Measurements from ENCODE around the gene AKAP13.

AKAP13 gene

GRCh38 chr15:85509973-85510372 is 129.6 kb downstream of the AKAP13 start:
- DNase-seq (ENCODE audit: extremely low read depth, low read depth), result no peak
- no peak for TF ChIP-seq CTCF (IDR thresholded peaks at IDR 0.05; ENCODE audit: low read depth, low read length, missing control alignments)
- H3K4me3 ChIP-seq (replicated peaks; ENCODE audit: low read depth, low read length), result no peak overlapping the region

GRCh38 chr15:85514413-85514812 is 134.0 kb downstream of the AKAP13 start:
- H3K4me3 ChIP-seq (replicated peaks; ENCODE audit: low read depth, low read length), result no peak overlapping the region
- no peak for DNase-seq (ENCODE audit: extremely low read depth, low read depth)
- TF ChIP-seq CTCF (IDR thresholded peaks at IDR 0.05; ENCODE audit: low read depth, low read length, missing control alignments), result no peak

- H3K4me3 ChIP-seq (replicated peaks; ENCODE audit: low read depth, low read length), result no peak overlapping the region
- no peak for DNase-seq (ENCODE audit: extremely low read depth, low read depth)
- TF ChIP-seq CTCF (IDR thresholded peaks at IDR 0.05; ENCODE audit: low read depth, low read length, missing control alignments), result no peak
Measured at GRCh38 chr15:85515212-85515611, 134.8 kb downstream of the AKAP13 start.

- H3K4me3 ChIP-seq (replicated peaks; ENCODE audit: low read depth, low read length), result no peak overlapping the region
- no peak for TF ChIP-seq CTCF (IDR thresholded peaks at IDR 0.05; ENCODE audit: low read depth, low read length, missing control alignments)
- DNase-seq (ENCODE audit: extremely low read depth, low read depth), result no peak
Measured at GRCh38 chr15:85517086-85517485, 136.7 kb downstream of the AKAP13 start.

- DNase-seq (ENCODE audit: extremely low read depth, low read depth), result no peak
- TF ChIP-seq CTCF (IDR thresholded peaks at IDR 0.05; ENCODE audit: low read depth, low read length, missing control alignments), result no peak
- H3K4me3 ChIP-seq (replicated peaks; ENCODE audit: low read depth, low read length), result no peak overlapping the region
Measured at GRCh38 chr15:85518979-85519761, 138.8 kb downstream of the AKAP13 start.

GRCh38 chr15:85520650-85521049 is 140.2 kb downstream of the AKAP13 start:
- H3K4me3 ChIP-seq (replicated peaks; ENCODE audit: low read depth, low read length), result no peak overlapping the region
- TF ChIP-seq CTCF (IDR thresholded peaks at IDR 0.05; ENCODE audit: low read depth, low read length, missing control alignments), result no peak
- no peak for DNase-seq (ENCODE audit: extremely low read depth, low read depth)

GRCh38 chr15:85523530-85523929 is 143.1 kb downstream of the AKAP13 start:
- H3K4me3 ChIP-seq (replicated peaks; ENCODE audit: low read depth, low read length), result no peak overlapping the region
- TF ChIP-seq CTCF (IDR thresholded peaks at IDR 0.05; ENCODE audit: low read depth, low read length, missing control alignments), result no peak
- no peak for DNase-seq (ENCODE audit: extremely low read depth, low read depth)
